Fibroblast of lung (primary cell): ENCODE results near the gene PDP2. TPM values are rescaled to one million over a fixed set of nuclear protein-coding genes. Genes with fewer than 3 reads are reported as not detected.
A peak's percentile ranks its signal among the peaks of the same experiment; 100 is the strongest.

Source experiments
- DNase-seq, 2 donors: peaks; one replicate each; pipeline versions ENCODE4 v3.0.0 to v3.0.0-alpha.2; 2010; ENCODE audit warnings: low read depth in 2 of 2
- H2AFZ ChIP-seq: 2 replicates; pipeline ENCODE4 v1.5.1; 2012; ENCODE audit warnings: low read length, control low read depth, inconsistent platforms
- H3K27ac ChIP-seq: 2 replicates; pipeline ENCODE4 v1.5.1; 2011; ENCODE audit warnings: low read length, control low read depth; ENCODE audit not compliant: insufficient read depth
- H3K27me3 ChIP-seq: 2 replicates; pipeline ENCODE4 v1.5.1; 2011; ENCODE audit warnings: mild to moderate bottlenecking, low read length; ENCODE audit not compliant: control insufficient read depth, insufficient read depth
- H3K36me3 ChIP-seq: 2 replicates; pipeline ENCODE4 v1.5.1; 2011; ENCODE audit warnings: low read length; ENCODE audit not compliant: control insufficient read depth, insufficient read depth
- H3K4me1 ChIP-seq: 2 replicates; pipeline ENCODE4 v1.5.1; 2011; ENCODE audit warnings: low read length; ENCODE audit not compliant: control insufficient read depth, insufficient read depth; ENCODE audit errors: extremely low read depth
- H3K4me2 ChIP-seq: 2 replicates; pipeline ENCODE4 v1.5.1; 2011; ENCODE audit warnings: low read length, control low read depth; ENCODE audit not compliant: insufficient read depth; ENCODE audit errors: extremely low read depth
- H3K4me3 ChIP-seq, 4 experiments: fragments of 200-600 bp in 1 of 4; sonication (generic) in 1 of 4; replicated peaks in 1 of 4; 2 replicates each; pipeline ENCODE4 v1.5.1; 2011 to 2016; ENCODE audit warnings: low read length in 4 of 4, low read depth in 3 of 4, mild to moderate bottlenecking in 3 of 4, control low read depth in 2 of 4, inconsistent platforms in 1 of 4, mixed read lengths in 1 of 4; ENCODE audit not compliant: insufficient read depth in 1 of 4; ENCODE audit errors: control extremely low read depth in 1 of 4
- H3K79me2 ChIP-seq: 2 replicates; pipeline ENCODE4 v1.5.1; 2012; ENCODE audit warnings: mild to moderate bottlenecking, low read length, inconsistent platforms; ENCODE audit not compliant: control insufficient read depth, insufficient read depth
- H3K9ac ChIP-seq: 2 replicates; pipeline ENCODE4 v1.5.1; 2011; ENCODE audit warnings: mild to moderate bottlenecking, low read length, control low read depth; ENCODE audit not compliant: insufficient read depth
- H3K9me3 ChIP-seq: 2 replicates; pipeline ENCODE4 v1.5.1; 2012; ENCODE audit warnings: low read depth, low read length; ENCODE audit not compliant: control insufficient read depth, insufficient read depth
- H4K20me1 ChIP-seq: 2 replicates; pipeline ENCODE4 v1.5.1; 2011; ENCODE audit warnings: low read length; ENCODE audit not compliant: control insufficient read depth, insufficient read depth; ENCODE audit errors: extremely low read depth
- CTCF ChIP-seq, 2 donors: IDR thresholded peaks in 1 of 2; conservative IDR thresholded peaks in 1 of 2; 1 replicate in 1 of 2; 2 replicates in 1 of 2; pipeline ENCODE4 v1.5.1; 2011 to 2012; ENCODE audit warnings: low read length in 2 of 2, control low read depth in 1 of 2, inconsistent platforms in 1 of 2, low read depth in 1 of 2, mild to moderate bottlenecking in 1 of 2
- EZH2 ChIP-seq: IDR thresholded peaks from 2 replicates; pipeline ENCODE4 v1.5.1; 2012; ENCODE audit warnings: low read length, control low read depth, mild to moderate bottlenecking; ENCODE audit errors: missing control alignments
- polyA plus RNA-seq, 2 donors: library from polyadenylated mRNA; depleted of rRNA in 1 of 2; stranded (reverse) in 1 of 2; unstranded in 1 of 2; fragments of >200 nt; gene quantifications; 2 replicates each; pipeline ENCODE4 v1.2.1, GENCODE V29; 2011 to 2012; ENCODE audit warnings: missing spikeins in 1 of 2
- total RNA-seq: library from RNA; depleted of rRNA; stranded (reverse); fragments of >200 nt; gene quantifications from 2 replicates; pipeline ENCODE4 v1.2.1, GENCODE V29; 2014

The PDP2 gene
- total and polyA plus RNA-seq, 2 donors (not counting 1 experiment from before 2014, with no cell fraction given), result 10.9 to 11.6 TPM

- DNase-seq, result no peak
- TF ChIP-seq CTCF (conservative IDR thresholded peaks at IDR 0.05 in 1 of 2, IDR thresholded peaks at IDR 0.05 in 1 of 2; ENCODE audit: low read depth in 1 of 2, low read length in 2 of 2), result no peak
- TF ChIP-seq EZH2, result no peak
- H3K9ac ChIP-seq, result no peak overlapping the region
Measured at GRCh38 chr16:66921729-66922450, 41.6 kb downstream of the PDP2 start.

GRCh38 chr16:66923247-66923731, 43.0 kb downstream of the PDP2 start:
- no peaks in the 10 kb centered on the region for H4K20me1 ChIP-seq
- H3K4me1 ChIP-seq, result peaks cover 32% of the 10 kb centered on the region
- H3K79me2 ChIP-seq, result no peaks in the 10 kb centered on the region
- no peak overlapping the region for H2AFZ ChIP-seq
- H3K36me3 ChIP-seq, result peaks cover 3% of the 10 kb centered on the region
- H3K9ac ChIP-seq, result no peak overlapping the region
- TF ChIP-seq CTCF (conservative IDR thresholded peaks at IDR 0.05 in 1 of 2, IDR thresholded peaks at IDR 0.05 in 1 of 2; ENCODE audit: low read depth in 1 of 2, low read length in 2 of 2) (no peak), EZH2 (no peak)
- H3K27me3 ChIP-seq, result peaks cover 2% of the 10 kb centered on the region
- H3K4me2 ChIP-seq, result peak overlapping the region; percentile 21
- H3K27ac ChIP-seq, result no peak overlapping the region
- H3K9me3 ChIP-seq, result no peaks in the 10 kb centered on the region
- DNase-seq, result peak in 1 of 2 donors; percentile 51
- peak overlapping the region in 2 of 4 experiments; percentile 13 to 67 for H3K4me3 ChIP-seq

More at GRCh38 chr16:66921729-66922450, 41.6 kb downstream of the PDP2 start:
- Histone ChIP-seq H3K4me1 (peaks cover 19% of the 10 kb centered on the region), H3K4me3 (no peak overlapping the region), H3K79me2 (no peaks in the 10 kb centered on the region), H3K27me3 (peaks cover 2% of the 10 kb centered on the region), H3K9me3 (no peaks in the 10 kb centered on the region), H2AFZ (no peak overlapping the region), H3K27ac (no peak overlapping the region), H4K20me1 (no peaks in the 10 kb centered on the region), H3K36me3 (peaks cover 3% of the 10 kb centered on the region), H3K4me2 (no peak overlapping the region)

GRCh38 chr16:66923866-66924265, 43.6 kb downstream of the PDP2 start:
- H3K27me3 ChIP-seq, result peaks cover 2% of the 10 kb centered on the region
- H3K4me1 ChIP-seq, result peaks cover 36% of the 10 kb centered on the region
- H3K9me3 ChIP-seq, result no peaks in the 10 kb centered on the region
- no peak for TF ChIP-seq EZH2
- no peak for TF ChIP-seq CTCF (conservative IDR thresholded peaks at IDR 0.05 in 1 of 2, IDR thresholded peaks at IDR 0.05 in 1 of 2; ENCODE audit: low read depth in 1 of 2, low read length in 2 of 2)
- H2AFZ ChIP-seq, result no peak overlapping the region
- H3K79me2 ChIP-seq, result no peaks in the 10 kb centered on the region
- H3K4me2 ChIP-seq, result peak overlapping the region; percentile 58
- peaks cover 3% of the 10 kb centered on the region for H3K36me3 ChIP-seq
- H4K20me1 ChIP-seq, result no peaks in the 10 kb centered on the region
- H3K9ac ChIP-seq, result no peak overlapping the region
- peak overlapping the region in 2 of 4 experiments; percentile 13 to 67 for H3K4me3 ChIP-seq
- no peak overlapping the region for H3K27ac ChIP-seq
- no peak for DNase-seq
